Neural cell (in vitro differentiated cells): Measurements from ENCODE around the gene CACTIN. TPM values are rescaled to one million over a fixed set of nuclear protein-coding genes. Genes with fewer than 3 reads are reported as not detected.
"Not testable (repeated sequence)": the region's sequence is repeated elsewhere in the genome, so short reads cannot be mapped to it uniquely, and the experiment has no call there.

Experiments
- H2AFZ ChIP-seq: fragments of 200-600, 300-800 bp; sonication (generic), shearing (Covaris generic); 2 replicates; pipeline ENCODE4 v1.6.0; 2014; ENCODE audit warnings: low read depth, mild to moderate bottlenecking, antibody characterized with exemption, low read length, moderate library complexity
- H3F3A ChIP-seq: fragments of 200-600 bp; shearing (Covaris generic); 2 replicates; pipeline ENCODE4 v1.6.1; 2016; ENCODE audit warnings: mild to moderate bottlenecking, moderate library complexity, mixed read lengths, antibody characterized with exemption, low read length; ENCODE audit not compliant: insufficient read depth, poor library complexity, severe bottlenecking
- H3K27ac ChIP-seq: fragments of 200-600, 300-800 bp; sonication (generic), shearing (Covaris generic); 2 replicates; pipeline ENCODE4 v1.5.1; 2014; ENCODE audit warnings: mild to moderate bottlenecking, low read length, moderate library complexity
- H3K27me3 ChIP-seq: fragments of 300-800, 200-600 bp; sonication (generic), shearing (Covaris generic); 2 replicates; pipeline ENCODE4 v1.6.0; 2014; ENCODE audit warnings: mild to moderate bottlenecking, low read depth, low read length, moderate library complexity; ENCODE audit not compliant: insufficient read depth
- H3K36me3 ChIP-seq: fragments of 300-800, 200-600 bp; sonication (generic), shearing (Covaris generic); 2 replicates; pipeline ENCODE4 v1.5.1; 2014; ENCODE audit warnings: mild to moderate bottlenecking, antibody characterized with exemption, low read length, moderate library complexity; ENCODE audit not compliant: insufficient read depth
- H3K4me2 ChIP-seq: fragments of 300-800, 200-600 bp; sonication (generic), shearing (Covaris generic); 2 replicates; pipeline ENCODE4 v1.6.0; 2014; ENCODE audit warnings: mild to moderate bottlenecking, low read length
- H3K4me3 ChIP-seq: fragments of 300-800, 200-600 bp; sonication (generic), shearing (Covaris generic); 2 replicates; pipeline ENCODE4 v1.5.1; 2014; ENCODE audit warnings: mild to moderate bottlenecking, low read length, moderate library complexity
- H3K79me2 ChIP-seq: fragments of 200-600 bp; shearing (Covaris generic); replicated peaks from 2 replicates; pipeline ENCODE4 v1.6.0; 2014; ENCODE audit warnings: mild to moderate bottlenecking, low read length, moderate library complexity; ENCODE audit not compliant: insufficient read depth
- H3K9ac ChIP-seq: fragments of 300-800, 200-600 bp; sonication (generic), shearing (Covaris generic); 2 replicates; pipeline ENCODE4 v1.6.1; 2016; ENCODE audit warnings: mild to moderate bottlenecking, low read length, mixed read lengths
- H3K9me2 ChIP-seq: fragments of 200-600 bp; shearing (Covaris generic); 2 replicates; pipeline ENCODE4 v1.6.1; 2016; ENCODE audit warnings: mild to moderate bottlenecking, low read length, mixed read lengths; ENCODE audit not compliant: insufficient read depth
- H3K9me3 ChIP-seq: fragments of 200-600, 300-800 bp; sonication (generic), shearing (Covaris generic); 2 replicates; pipeline ENCODE4 v1.6.1; 2016; ENCODE audit warnings: mild to moderate bottlenecking, mixed run types, low read length, moderate library complexity, mixed read lengths
- H4K20me1 ChIP-seq: fragments of 200-600 bp; shearing (Covaris generic); 2 replicates; pipeline ENCODE4 v1.6.1; 2016; ENCODE audit warnings: mild to moderate bottlenecking, mixed run types; ENCODE audit not compliant: insufficient read depth
- CTCF ChIP-seq: fragments of 450-650 bp; IDR thresholded peaks from 2 replicates; pipeline ENCODE4 v1.5.1; 2014; ENCODE audit warnings: antibody characterized with exemption, mild to moderate bottlenecking, moderate library complexity; ENCODE audit not compliant: poor library complexity, severe bottlenecking
- EP300 ChIP-seq: fragments of 450-650 bp; conservative IDR thresholded peaks from 2 replicates; pipeline ENCODE4 v1.6.1; 2014; ENCODE audit warnings: antibody characterized with exemption, mild to moderate bottlenecking, moderate library complexity; ENCODE audit not compliant: poor library complexity, severe bottlenecking
- EZH2 ChIP-seq: fragments of 200-600, 300-800 bp; shearing (Covaris generic), sonication (generic); IDR thresholded peaks from 2 replicates; pipeline ENCODE4 v1.6.1; 2014; ENCODE audit warnings: antibody characterized with exemption, low read length, borderline replicate concordance, mild to moderate bottlenecking; ENCODE audit not compliant: insufficient read depth, poor library complexity, severe bottlenecking
- MXI1 ChIP-seq: fragments of 450-650 bp; conservative IDR thresholded peaks from 2 replicates; pipeline ENCODE4 v1.6.1; 2014; ENCODE audit warnings: antibody characterized with exemption, mild to moderate bottlenecking; ENCODE audit not compliant: poor library complexity, severe bottlenecking
- POLR2AphosphoS5 ChIP-seq: IDR thresholded peaks from 2 replicates; pipeline ENCODE4 v1.6.1; 2012
- RAD21 ChIP-seq: fragments of 450-650 bp; conservative IDR thresholded peaks from 2 replicates; pipeline ENCODE4 v1.6.1; 2014; ENCODE audit warnings: antibody characterized with exemption, mild to moderate bottlenecking, moderate library complexity
- SMC3 ChIP-seq: fragments of 450-650 bp; conservative IDR thresholded peaks from 2 replicates; pipeline ENCODE4 v1.6.1; 2014; ENCODE audit warnings: antibody characterized with exemption, mild to moderate bottlenecking, moderate library complexity; ENCODE audit not compliant: poor library complexity
- polyA plus RNA-seq: library from polyadenylated mRNA; depleted of rRNA; stranded (reverse); fragments of >200 nt; gene quantifications from 2 replicates; pipeline ENCODE4 v1.2.3, GENCODE V29; 2014
- TF ChIP-seq, protein P1 (sequence below): IDR thresholded peaks from 2 replicates; pipeline ENCODE4 v1.6.1; 2012; ENCODE audit warnings: borderline replicate concordance

Gene CACTIN
- polyA plus RNA-seq, 1 donor from 2014 or later, result 21.4 TPM

DNA sequence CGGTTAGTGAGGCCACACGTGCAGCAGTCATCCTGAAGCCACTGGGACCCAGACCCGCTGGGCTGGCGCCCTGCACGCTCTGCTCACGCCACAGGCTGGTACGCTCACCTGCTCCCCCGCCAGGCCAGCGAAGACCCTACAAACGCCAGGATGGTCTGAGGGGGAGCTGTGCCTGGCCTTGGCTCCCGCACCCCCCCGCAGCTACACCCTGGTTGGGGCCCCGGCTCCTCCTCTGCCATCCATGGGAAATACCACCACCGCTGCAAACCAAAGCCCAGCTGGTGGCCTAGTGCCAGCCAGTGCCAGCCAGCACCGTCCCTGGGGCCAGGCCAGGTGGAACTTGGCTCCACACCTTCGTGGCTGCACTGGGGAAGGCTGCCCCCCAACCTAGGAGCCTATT is 23.3 kb upstream of the CACTIN start:
- H3K27ac ChIP-seq, result no peak overlapping the region
- no peak overlapping the region for H3K4me3 ChIP-seq
- no peaks in the 10 kb centered on the region for H3F3A ChIP-seq
- H3K9me3 ChIP-seq, result no peaks in the 10 kb centered on the region
- H3K27me3 ChIP-seq, result no peaks in the 10 kb centered on the region
- no peaks in the 10 kb centered on the region for H3K79me2 ChIP-seq
- H3K4me2 ChIP-seq, result no peak overlapping the region
- TF ChIP-seq MXI1, result no peak
- TF ChIP-seq EP300, result no peak
- no peak for TF ChIP-seq SMC3
- no peak for TF ChIP-seq RAD21
- TF ChIP-seq POLR2AphosphoS5, result no peak
- TF ChIP-seq, protein P1, sequence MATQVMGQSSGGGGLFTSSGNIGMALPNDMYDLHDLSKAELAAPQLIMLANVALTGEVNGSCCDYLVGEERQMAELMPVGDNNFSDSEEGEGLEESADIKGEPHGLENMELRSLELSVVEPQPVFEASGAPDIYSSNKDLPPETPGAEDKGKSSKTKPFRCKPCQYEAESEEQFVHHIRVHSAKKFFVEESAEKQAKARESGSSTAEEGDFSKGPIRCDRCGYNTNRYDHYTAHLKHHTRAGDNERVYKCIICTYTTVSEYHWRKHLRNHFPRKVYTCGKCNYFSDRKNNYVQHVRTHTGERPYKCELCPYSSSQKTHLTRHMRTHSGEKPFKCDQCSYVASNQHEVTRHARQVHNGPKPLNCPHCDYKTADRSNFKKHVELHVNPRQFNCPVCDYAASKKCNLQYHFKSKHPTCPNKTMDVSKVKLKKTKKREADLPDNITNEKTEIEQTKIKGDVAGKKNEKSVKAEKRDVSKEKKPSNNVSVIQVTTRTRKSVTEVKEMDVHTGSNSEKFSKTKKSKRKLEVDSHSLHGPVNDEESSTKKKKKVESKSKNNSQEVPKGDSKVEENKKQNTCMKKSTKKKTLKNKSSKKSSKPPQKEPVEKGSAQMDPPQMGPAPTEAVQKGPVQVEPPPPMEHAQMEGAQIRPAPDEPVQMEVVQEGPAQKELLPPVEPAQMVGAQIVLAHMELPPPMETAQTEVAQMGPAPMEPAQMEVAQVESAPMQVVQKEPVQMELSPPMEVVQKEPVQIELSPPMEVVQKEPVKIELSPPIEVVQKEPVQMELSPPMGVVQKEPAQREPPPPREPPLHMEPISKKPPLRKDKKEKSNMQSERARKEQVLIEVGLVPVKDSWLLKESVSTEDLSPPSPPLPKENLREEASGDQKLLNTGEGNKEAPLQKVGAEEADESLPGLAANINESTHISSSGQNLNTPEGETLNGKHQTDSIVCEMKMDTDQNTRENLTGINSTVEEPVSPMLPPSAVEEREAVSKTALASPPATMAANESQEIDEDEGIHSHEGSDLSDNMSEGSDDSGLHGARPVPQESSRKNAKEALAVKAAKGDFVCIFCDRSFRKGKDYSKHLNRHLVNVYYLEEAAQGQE, result no peak
- no peak for TF ChIP-seq CTCF
- H3K36me3 ChIP-seq, result no peaks in the 10 kb centered on the region
- no peak overlapping the region for H2AFZ ChIP-seq
- H3K9me2 ChIP-seq, result no peaks in the 10 kb centered on the region
- no peaks in the 10 kb centered on the region for H4K20me1 ChIP-seq
- H3K9ac ChIP-seq, result no peak overlapping the region

GRCh38 chr19:3648037-3648905 is 21.7 kb upstream of the CACTIN start:
- Histone ChIP-seq H3K4me3 (no peak overlapping the region), H3K9ac (no peak overlapping the region), H3K4me2 (no peak overlapping the region), H3K9me2 (no peaks in the 10 kb centered on the region), H2AFZ (no peak overlapping the region), H3K9me3 (no peaks in the 10 kb centered on the region), H3K79me2 (no peaks in the 10 kb centered on the region), H3K36me3 (no peaks in the 10 kb centered on the region), H3K27me3 (no peaks in the 10 kb centered on the region), H3K27ac (no peak overlapping the region), H4K20me1 (no peaks in the 10 kb centered on the region), H3F3A (no peaks in the 10 kb centered on the region)
- TF ChIP-seq EZH2, result no peak
- TF ChIP-seq RAD21, result no peak

DNA sequence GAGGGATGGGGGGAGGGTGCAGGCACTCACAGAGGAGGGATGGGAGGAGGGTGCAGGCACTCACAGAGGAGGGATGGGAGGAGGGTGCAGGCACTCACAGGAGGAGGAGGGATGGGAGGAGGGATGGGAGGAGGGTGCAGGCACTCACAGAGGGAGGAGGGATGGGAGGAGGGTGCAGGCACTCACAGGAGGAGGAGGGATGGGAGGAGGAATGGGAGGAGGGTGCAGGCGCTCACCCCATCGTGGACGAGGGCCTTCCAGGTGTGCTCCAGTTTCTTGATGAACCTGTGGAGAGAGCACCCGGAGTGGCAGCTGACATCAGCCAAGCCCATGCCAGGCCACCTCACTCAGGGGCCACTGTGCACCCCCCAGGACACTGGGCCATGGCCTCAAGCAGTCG is 20.5 kb upstream of the CACTIN start:
- not testable (repeated sequence) for H3K4me3 ChIP-seq, H3K9ac ChIP-seq, H3K4me2 ChIP-seq, H3F3A ChIP-seq, H3K36me3 ChIP-seq, H3K9me2 ChIP-seq, H3K27ac ChIP-seq, H3K27me3 ChIP-seq, H3K9me3 ChIP-seq, H2AFZ ChIP-seq, H4K20me1 ChIP-seq, H3K79me2 ChIP-seq
